Measurements from ENCODE around the gene LRRC71. TPM values are rescaled to one million over a fixed set of nuclear protein-coding genes. Genes with fewer than 3 reads are reported as not detected.

Gene LRRC71
- total RNA-seq, 1 experiment from 2014 or later = not detected

- DNase-seq (ENCODE audit: low spot score) = peak; percentile 68
Observed at GRCh38 chr1:156892190-156893047, 28.0 kb upstream of the LRRC71 start.

- no peak for DNase-seq (ENCODE audit: low spot score)
Observed at GRCh38 chr1:156893048-156893953, 27.1 kb upstream of the LRRC71 start, which contains the start of gene PEAR1. TSS of gene PEAR1 (plus strand) at chr1:156893718. CDS start at chr1:156903927, 10,209 bp downstream.

GRCh38 chr1:156894001-156894400 lies 26.4 kb upstream of the LRRC71 start:
- DNase-seq (ENCODE audit: low spot score) = no peak

- no peak for DNase-seq (ENCODE audit: low spot score)
Observed at GRCh38 chr1:156894711-156895454, 25.5 kb upstream of the LRRC71 start.

- DNase-seq (ENCODE audit: low spot score) = no peak
Observed at GRCh38 chr1:156895455-156895812, 25.0 kb upstream of the LRRC71 start.

- no peak for DNase-seq (ENCODE audit: low spot score)
Observed at GRCh38 chr1:156895927-156896326, 24.5 kb upstream of the LRRC71 start.

GRCh38 chr1:156896490-156897033 lies 23.9 kb upstream of the LRRC71 start:
- peak; percentile 63 for DNase-seq (ENCODE audit: low spot score)

- peak; percentile 34 for DNase-seq (ENCODE audit: low spot score)
Observed at GRCh38 chr1:156897078-156897825, 23.2 kb upstream of the LRRC71 start.

- DNase-seq (ENCODE audit: low spot score) = no peak
Observed at GRCh38 chr1:156898161-156898566, 22.3 kb upstream of the LRRC71 start.

GRCh38 chr1:156898971-156899664 lies 21.3 kb upstream of the LRRC71 start:
- DNase-seq (ENCODE audit: low spot score) = no peak

- no peak for DNase-seq (ENCODE audit: low spot score)
Observed at GRCh38 chr1:156899956-156900718, 20.3 kb upstream of the LRRC71 start.

GRCh38 chr1:156900896-156901589 lies 19.4 kb upstream of the LRRC71 start:
- no peak for DNase-seq (ENCODE audit: low spot score)

GRCh38 chr1:156901590-156901900 lies 18.9 kb upstream of the LRRC71 start:
- no peak for DNase-seq (ENCODE audit: low spot score)

GRCh38 chr1:156901966-156902915 lies 18.2 kb upstream of the LRRC71 start:
- DNase-seq (ENCODE audit: low spot score) = no peak

GRCh38 chr1:156903328-156904091 lies 16.9 kb upstream of the LRRC71 start:
- no peak for DNase-seq (ENCODE audit: low spot score)

GRCh38 chr1:156904187-156904959 lies 16.1 kb upstream of the LRRC71 start:
- no peak for DNase-seq (ENCODE audit: low spot score)

Measured in H4 (cell line).